ENCODE results near the gene IQCN. TPM values are rescaled to one million over a fixed set of nuclear protein-coding genes. Genes with fewer than 3 reads are reported as not detected.
A peak's percentile ranks its signal among the peaks of the same experiment; 100 is the strongest.
"Not testable (repeated sequence)": the region's sequence is repeated elsewhere in the genome, so short reads cannot be mapped to it uniquely, and the experiment has no call there.

IQCN gene
- total RNA-seq, 1 experiment from 2014 or later: 0.08 TPM

DNA sequence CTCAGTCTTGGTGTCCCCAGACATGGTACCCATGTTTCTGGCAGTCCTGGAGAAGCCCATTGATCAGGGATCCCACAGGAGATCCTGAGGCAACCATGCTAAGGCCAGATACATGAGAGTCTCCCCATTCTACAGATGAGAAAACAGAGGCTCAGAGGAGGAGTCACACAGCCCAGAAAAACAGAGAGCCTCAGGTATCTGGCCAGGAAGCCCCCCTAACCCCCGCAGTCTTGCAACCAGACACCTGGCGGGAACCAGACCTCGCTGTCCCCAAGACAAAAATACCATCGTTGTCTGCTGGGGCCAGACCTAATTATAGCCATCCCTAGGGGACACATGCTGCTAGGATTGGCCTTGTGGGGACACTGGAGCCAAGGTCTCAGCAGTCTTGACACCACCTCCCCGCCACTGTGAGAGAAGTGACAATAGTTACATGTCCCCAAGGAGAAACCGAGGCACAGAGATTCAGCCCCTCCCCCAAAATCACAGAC, 46.4 kb downstream of the IQCN start:
- in situ Hi-C loops (cut with HindIII; ENCODE audit: low pct_unique_long_range_greater_than_20kb, low sequenced_read_pairs): no loop called here
- no peak for DNase-seq (ENCODE audit: low read depth, low spot score)

DNA sequence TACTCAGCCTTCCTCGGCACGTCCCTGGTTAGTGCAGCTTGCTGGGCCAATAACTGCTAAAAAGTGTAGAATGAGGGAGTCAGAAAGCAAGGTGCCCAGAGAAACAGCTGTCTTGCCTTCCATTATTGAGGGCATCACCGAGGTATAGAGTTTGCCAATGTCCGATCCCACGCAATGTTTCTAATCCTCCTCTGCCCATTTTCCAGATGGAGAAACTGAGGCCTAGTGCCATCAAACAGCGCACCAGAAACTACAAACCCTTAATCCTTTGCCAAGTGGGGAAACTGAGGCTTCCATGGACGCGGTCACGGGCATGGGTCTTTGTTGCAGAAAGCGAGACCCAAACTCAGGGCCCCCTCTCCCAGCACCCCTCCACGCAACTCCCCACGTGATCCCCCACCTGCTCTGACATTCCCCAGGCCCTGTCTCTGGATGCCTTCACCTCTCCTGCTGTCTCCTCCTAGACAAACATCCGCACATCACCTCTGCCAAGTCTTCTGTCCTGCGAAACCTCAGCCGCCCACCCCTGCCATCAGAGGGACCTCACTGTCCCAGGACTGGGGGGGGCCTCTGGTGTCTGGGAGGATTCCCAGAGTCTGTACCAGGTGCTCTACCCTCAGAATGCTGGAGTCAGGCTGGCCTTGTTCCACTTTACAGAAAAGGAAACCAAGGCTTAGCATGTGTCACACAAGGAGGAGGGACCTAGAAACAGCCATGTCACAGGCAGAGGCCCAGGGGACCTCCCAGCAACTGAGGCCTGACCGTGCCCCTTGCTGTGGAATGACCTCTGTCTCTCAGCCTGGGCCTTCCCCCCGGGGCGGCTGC, 47.1 kb downstream of the IQCN start:
- no peak for DNase-seq (ENCODE audit: low read depth, low spot score)
- in situ Hi-C loops (cut with HindIII; ENCODE audit: low pct_unique_long_range_greater_than_20kb, low sequenced_read_pairs): no loop called here

DNA sequence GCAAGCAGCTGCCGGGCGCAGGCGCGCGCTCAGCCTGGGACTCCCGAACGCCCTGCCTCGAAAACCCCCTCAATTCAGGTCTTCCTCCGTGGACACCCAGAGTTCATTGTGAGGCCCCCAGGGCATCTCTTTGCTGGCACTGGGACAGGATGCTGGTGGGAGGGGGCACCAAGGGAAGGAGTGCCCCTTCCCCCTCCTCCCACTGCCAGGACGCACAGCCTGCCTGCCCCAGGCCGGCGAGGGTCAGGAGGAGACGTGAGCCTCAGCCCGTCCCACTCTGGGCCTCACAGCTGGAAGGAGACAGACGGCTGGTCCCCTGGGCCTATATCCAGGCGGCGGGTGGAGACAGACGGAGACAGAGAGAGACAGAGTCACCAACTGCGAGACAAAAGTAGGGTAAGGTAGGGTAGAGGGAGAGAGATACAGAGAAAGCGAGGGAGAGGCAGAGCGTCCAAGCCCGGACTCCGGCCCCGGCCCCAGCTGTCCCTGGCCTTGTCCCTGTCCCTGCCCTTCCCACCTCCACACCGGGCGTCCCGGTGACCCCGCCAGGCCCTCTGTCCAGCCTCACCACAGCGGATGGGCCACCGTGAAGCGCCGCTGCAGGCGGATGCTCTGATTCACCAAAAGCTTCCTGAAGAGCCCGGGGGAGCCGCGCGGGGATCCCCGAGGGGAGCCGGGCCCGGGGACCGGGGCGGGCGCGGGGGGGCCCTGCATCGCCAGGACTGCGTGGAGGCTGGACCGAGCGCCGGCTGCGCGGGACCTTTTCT, 48.4 kb downstream of the IQCN start, which contains the start of gene PDE4C:
Gene PDE4C, minus strand, starts transcription at position 737 of the 767 bp plus-strand sequence. Its CDS starts 23 bp downstream, at position 714.
- in situ Hi-C loops (cut with HindIII; ENCODE audit: low pct_unique_long_range_greater_than_20kb, low sequenced_read_pairs): no loop called here
- DNase-seq (ENCODE audit: low read depth, low spot score): no peak

DNA sequence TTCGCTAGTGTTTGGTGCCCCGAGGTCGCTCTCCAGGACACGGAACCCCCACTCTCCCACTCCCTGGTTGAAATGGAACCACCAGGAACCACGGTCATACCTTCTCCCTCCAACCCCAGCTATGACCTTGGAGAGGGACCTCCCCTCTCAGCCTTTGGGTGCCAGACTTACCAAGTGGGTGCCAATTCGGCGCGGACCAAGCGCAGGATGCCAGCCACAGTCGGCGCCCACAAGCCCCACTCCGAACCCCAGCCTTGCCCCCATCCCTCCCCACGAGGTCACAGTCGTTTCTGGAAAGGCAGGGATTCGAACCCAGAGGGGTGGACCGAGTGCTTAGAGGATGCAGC, 48.9 kb downstream of the IQCN start:
- in situ Hi-C loops (cut with HindIII; ENCODE audit: low pct_unique_long_range_greater_than_20kb, low sequenced_read_pairs): no loop called here
- DNase-seq (ENCODE audit: low read depth, low spot score): no peak

DNA sequence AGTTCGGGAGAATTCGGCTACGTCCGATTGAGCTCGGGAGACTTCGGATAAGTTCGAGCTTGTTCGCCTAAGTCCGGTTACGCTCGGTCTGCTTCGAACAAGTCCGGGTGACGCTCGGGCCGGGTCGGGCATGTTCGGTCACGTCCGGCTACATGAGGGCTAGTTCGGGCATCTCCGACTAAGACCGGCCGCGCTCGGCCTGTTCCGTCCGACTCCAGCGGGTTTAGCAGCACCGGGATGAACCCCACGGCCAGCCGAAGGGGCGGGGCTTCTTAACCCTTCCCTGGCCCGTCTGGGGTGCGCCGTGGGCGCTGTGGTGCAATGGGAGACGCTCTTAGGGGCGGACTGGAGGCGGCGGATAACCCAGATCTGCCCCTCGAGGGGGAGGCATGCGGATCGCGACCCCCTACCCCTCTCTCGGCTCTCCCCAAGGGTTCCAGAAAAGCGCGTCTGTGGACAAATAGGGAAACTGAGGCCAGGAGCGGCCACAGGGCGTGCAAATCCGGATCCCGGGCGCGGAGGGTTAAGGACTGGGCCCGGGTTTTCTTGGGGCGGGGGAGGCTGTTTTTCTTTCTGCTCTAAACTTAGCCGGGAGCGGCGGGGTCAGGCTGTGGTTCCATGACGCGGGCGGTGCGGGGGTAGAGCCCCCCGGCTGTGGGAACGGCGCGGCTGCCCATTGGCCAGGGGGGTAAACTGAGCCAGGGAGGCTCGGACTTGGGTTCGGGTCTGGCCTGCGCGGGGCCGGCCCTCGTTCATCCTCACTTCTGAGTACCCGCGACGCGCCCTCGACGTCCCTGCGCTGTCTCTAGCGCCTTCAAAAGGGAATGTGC, 49.5 kb downstream of the IQCN start:
- in situ Hi-C loops (cut with HindIII; ENCODE audit: low pct_unique_long_range_greater_than_20kb, low sequenced_read_pairs): no loop called here
- peak; percentile 96 for DNase-seq (ENCODE audit: low read depth, low spot score)

DNA sequence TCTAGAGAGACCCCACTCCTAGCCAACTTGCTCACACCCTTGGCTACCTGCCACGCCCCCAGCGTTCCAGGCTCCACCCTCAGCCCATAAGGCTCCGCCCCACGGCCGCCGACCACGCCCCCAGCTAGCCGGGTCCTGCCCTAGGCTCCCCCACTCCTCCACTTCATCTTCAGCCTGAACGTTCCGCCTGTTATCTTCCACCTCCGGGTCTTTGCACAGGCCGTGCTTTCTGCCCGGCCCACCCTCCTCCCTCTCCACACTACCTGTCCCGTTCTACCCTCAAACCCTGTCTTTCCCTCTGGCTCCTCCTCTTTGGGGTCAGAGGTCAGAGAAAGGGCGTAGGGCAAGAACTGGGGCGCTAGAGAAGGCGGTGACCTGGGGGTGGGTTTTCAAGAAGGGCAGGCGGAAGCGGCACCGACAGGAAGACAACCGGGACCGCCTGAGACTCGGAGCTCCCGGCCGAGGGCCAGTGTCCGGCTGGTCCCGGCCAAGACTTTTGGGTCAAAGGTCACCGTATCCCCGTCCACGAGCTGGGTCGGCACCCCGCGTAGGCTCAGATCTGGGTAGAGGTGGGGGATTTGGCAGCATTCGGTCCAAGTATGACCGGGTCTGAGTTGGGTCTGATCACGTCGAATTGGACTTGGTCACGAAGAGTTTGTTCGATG, 50.3 kb downstream of the IQCN start:
- peak; percentile 48 for DNase-seq (ENCODE audit: low read depth, low spot score)
- in situ Hi-C loops (cut with HindIII; ENCODE audit: low pct_unique_long_range_greater_than_20kb, low sequenced_read_pairs): no loop called here

DNA sequence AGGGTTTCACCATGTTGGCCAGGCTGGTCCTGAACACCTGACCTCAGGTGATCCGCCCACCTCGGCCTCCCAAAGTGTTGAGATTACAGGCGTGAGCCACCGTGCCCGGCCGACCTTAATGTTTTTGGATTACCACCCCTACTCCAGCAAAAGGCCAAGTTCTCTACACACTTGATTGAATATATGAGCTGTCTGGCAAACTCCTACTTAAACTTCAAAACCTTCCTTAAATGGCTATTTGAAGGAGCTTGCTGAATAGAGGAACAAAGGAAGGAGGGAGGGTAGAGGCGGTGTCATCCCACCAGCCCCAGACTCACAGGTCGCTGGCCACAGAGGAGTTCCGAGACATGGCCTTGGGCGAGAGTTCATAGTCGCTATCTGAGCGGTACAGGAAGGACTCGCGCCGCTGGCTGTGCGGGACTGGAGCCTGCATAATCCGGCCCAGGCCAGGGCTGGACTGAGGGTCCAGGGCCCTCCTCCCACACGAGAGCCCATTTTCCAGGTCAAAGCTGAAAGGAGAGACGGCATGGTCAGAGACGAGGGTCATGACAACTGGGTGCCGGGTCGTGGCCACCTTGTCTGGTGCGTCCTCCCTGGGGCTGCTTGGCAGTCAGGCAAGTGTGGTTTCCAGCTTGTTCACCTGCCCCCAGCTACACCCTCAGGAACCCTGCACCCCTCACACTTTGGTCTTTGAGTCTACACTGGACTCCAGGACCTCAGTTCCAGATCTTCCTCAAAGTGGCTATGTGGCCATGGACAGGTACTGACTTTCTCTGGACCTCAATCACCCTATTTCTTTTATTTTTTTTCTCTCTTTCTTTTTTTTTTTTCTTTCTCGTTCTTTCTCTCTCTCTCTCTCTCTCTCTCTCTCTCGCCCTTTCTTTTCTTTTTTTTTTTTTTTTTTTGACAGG, 52.2 kb downstream of the IQCN start:
- in situ Hi-C loops (cut with HindIII; ENCODE audit: low pct_unique_long_range_greater_than_20kb, low sequenced_read_pairs): no loop called here

DNA sequence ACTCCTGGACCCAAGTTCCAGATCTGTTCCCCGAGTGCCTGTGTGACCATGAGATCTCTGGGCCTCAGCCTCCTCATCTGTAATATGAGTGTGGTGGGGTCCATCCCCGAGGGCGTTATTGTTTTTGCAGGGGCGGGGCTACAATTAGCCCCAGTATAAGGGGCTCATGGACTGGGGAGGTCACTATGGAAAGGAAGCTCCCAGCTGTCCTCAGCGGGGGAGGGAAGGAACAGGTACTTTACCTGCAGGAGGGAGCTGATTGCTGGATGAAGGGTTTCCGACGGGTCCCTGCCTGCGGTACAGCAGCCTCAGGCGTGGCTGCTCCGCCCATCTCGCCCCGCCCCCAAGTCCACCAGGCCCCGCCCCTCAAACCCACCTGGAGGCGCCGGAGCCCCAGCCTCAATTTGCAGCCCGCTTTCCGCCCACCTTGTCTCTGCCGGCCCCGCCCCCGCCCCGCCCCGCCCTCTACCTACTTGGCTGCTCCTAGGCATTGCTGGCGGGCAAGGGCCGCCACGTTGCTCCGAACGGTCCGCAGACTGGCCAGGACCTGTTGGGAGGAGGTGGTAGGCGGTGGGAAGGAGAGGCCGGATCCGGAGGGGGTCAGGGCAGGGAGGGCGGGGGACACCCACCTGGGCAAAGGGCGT, 53.5 kb downstream of the IQCN start:
- in situ Hi-C loops (cut with HindIII; ENCODE audit: low pct_unique_long_range_greater_than_20kb, low sequenced_read_pairs): no loop called here
- DNase-seq (ENCODE audit: low read depth, low spot score): no peak

More for the DNA sequence above, 52.2 kb downstream of the IQCN start:
- DNase-seq (ENCODE audit: low read depth, low spot score): no peak

DNA sequence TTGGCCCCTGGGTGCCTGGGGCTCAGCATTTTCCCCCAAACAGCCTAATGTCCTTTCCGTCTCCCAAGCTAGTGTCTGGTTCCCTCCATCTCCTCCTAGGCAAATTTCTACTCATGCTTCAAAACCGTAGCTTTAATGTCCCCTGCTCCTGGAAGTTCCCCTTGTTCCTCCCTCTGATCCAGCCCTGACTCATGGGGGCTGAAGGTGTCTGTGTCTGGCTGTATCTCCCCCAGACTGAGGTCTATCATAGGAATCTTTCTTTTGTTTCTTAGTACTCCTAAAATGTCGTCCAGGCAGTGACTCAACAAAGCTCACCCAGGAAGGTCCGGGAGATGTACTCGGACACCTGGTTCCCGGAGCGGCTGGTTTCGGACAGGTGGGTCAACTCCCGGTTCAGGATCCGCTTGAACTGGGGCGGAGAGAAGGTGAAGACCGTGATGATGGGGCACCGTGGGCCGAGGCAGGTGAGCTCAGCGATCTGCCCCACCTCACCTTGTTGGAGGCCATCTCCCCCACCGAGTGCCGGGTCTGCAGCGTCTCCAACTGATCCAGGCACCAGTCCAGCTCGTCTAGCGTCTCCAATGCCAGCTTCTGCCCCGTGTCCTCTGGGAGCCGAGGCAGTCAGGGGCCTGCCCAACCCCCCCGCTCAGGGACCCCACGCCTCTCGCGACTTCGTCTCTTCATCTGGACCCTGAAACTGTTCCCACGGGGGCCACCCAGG, 54.2 kb downstream of the IQCN start:
- in situ Hi-C loops (cut with HindIII; ENCODE audit: low pct_unique_long_range_greater_than_20kb, low sequenced_read_pairs): no loop called here
- DNase-seq (ENCODE audit: low read depth, low spot score): no peak

DNA sequence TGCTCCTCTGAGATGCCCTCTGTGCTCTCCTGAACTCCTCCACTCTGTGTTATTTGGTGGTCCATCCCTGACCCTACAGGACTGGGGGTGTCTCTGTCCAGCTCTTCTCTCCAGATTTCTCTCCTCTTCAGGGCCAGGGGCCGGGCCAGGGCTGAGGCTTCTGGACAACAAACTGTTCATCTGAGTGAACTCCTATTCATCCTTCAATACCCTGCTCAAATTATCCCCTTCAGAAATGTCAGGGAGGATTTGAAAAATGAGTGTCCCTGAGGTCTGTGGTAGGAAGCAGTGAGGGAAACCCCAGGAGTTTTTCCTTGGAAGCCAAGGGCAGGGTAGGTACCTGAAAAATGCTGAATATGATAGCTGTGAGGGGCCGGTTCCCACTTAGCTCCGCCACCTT, 55.7 kb downstream of the IQCN start:
- in situ Hi-C loops (cut with HindIII; ENCODE audit: low pct_unique_long_range_greater_than_20kb, low sequenced_read_pairs): no loop called here
- DNase-seq (ENCODE audit: low read depth, low spot score): no peak

DNA sequence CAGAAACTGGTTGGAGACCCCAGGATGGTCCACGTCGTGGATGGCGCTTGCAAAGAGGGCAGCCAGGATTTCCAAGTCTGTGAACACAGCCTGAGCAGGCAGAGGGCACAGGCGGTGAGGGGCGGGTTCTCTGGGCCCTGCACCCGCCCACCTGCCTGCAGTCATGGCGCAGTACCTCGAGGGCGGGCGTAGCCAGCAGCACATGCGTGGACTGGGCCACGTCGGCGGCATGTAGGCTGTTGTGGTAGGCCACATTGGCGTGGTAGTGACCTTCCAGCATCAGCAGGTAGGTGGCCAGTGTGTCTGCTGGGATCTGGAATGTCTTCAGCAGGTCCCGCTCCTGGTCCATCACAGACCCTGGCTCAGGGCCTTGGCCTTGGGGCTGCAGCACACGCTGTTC, 56.1 kb downstream of the IQCN start:
- in situ Hi-C loops (cut with HindIII; ENCODE audit: low pct_unique_long_range_greater_than_20kb, low sequenced_read_pairs): no loop called here
- no peak for DNase-seq (ENCODE audit: low read depth, low spot score)

DNA sequence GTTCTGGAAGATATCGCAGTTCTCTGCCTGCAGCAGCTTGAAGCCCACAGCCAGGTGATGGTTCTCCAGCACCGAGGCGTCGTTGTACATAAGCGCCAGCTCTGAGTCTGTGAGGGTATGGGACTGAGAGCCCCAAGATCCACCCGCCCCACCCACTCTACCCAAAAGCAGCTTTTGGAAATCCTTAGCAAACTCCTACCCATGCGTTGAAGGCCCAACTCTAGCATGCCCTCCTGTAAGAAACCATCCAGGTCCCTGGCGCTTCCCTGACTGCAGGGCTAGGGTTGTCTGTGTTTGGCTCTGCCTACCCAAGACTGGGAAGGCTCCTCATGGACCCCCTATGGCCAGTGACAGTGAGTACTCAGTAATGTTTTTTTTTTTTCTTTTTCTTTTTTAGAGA, 57.5 kb downstream of the IQCN start:
- in situ Hi-C loops (cut with HindIII; ENCODE audit: low pct_unique_long_range_greater_than_20kb, low sequenced_read_pairs): no loop called here
- DNase-seq (ENCODE audit: low read depth, low spot score): no peak

DNA sequence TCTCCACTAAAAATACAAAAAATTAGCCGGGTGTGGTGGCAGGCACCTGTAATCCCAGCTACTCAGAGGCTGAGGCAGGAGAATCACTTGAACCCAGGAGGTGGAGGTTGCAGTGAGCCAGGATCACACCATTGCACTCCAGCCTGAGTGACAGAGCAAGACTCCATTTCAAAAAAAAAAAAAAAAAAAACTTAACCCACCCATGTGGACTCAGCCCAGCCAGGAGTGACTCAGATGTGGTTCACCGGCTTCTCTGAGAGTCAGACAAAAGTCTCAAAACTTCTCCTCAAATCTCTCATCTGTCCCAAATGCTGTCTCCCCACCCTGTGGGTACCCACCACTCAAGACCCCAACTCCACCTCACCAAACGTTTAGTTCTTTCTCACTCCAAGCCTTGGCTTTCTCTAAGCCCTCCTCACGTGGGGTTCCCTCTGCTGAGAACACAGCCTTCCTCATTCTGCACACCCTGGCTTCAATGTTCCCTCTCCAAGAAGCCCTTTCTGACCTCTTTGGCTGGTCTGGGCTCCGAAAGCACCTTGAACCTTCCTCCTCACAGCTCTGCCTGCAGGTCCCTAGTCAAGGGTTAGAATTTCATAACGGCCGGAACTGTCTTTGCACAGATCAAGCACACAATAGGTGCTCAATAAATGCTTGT, 59.3 kb downstream of the IQCN start:
- DNase-seq (ENCODE audit: low read depth, low spot score): no peak
- in situ Hi-C loops (cut with HindIII; ENCODE audit: low pct_unique_long_range_greater_than_20kb, low sequenced_read_pairs): no loop called here

DNA sequence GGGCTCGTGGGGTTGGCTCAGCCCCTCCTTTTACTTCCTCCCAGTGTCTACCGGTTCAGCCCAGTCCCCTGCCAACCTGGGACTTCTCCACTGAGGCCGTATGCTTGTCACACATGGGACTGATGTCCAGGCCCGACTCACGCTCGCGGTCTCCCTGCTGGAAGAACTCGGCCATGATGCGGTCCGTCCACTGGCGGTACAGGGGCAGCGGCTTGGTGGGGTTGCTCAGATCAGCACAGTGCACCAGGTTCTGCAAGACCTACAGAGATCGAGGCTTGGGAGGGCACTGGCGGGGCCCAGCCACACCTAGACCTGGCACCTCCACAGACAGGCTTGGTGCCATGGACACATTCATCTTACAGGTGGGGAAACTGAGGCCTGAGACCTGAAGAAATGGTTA, 62.6 kb downstream of the IQCN start:
- DNase-seq (ENCODE audit: low read depth, low spot score): no peak
- in situ Hi-C loops (cut with HindIII; ENCODE audit: low pct_unique_long_range_greater_than_20kb, low sequenced_read_pairs): no loop called here

DNA sequence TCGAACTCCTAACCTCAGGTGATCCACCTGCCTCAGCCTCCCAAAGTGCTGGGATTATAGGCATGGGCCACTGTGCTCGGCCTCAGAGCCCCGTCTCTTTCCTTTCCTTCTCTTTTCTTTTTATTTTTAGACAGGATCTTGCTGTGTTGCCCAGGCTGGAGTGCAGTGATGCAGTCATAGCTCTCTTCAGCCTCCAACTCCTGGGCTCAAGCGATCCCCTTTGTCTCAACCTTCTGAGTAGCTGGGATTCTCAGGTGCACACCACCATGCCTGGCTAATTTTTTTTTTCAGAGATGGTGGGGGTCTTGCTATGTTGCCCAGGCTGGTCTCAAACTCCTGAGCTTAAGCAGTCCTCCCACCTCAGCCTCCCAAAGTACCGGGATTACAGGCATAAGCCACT, 64.3 kb downstream of the IQCN start:
- in situ Hi-C loops (cut with HindIII; ENCODE audit: low pct_unique_long_range_greater_than_20kb, low sequenced_read_pairs); DNase-seq (ENCODE audit: low read depth, low spot score): not testable (repeated sequence)

Measured in SK-MEL-5 (cell line).